Mucosa of rectum (tissue), 2 donors: ENCODE measurements around the gene ZNF558.
A peak's percentile ranks its signal among the peaks of the same experiment; 100 is the strongest.

ENCODE experiments used
- H3K27ac ChIP-seq, 2 donors: one replicate each; pipeline ENCODE4 v1.7.0; 2013; ENCODE audit warnings: inconsistent platforms in 2 of 2, low read depth in 2 of 2, low read length in 2 of 2
- H3K27me3 ChIP-seq, 2 donors: one replicate each; pipeline ENCODE4 v1.7.0; 2013; ENCODE audit warnings: low read length in 2 of 2; ENCODE audit not compliant: control insufficient read depth in 2 of 2, insufficient read depth in 2 of 2
- H3K36me3 ChIP-seq, 2 donors: one replicate each; pipeline ENCODE4 v1.7.0; 2013; ENCODE audit warnings: low read length in 2 of 2; ENCODE audit not compliant: control insufficient read depth in 2 of 2, insufficient read depth in 2 of 2
- H3K4me1 ChIP-seq, 2 donors: one replicate each; pipeline ENCODE4 v1.7.0; 2013; ENCODE audit warnings: low read length in 2 of 2, mild to moderate bottlenecking in 1 of 2; ENCODE audit not compliant: control insufficient read depth in 2 of 2, insufficient read depth in 2 of 2
- H3K4me3 ChIP-seq, 2 donors: one replicate each; pipeline ENCODE4 v1.7.0; 2013; ENCODE audit warnings: low read length in 2 of 2
- H3K9ac ChIP-seq, 2 donors: one replicate each; pipeline ENCODE4 v1.7.0; 2013; ENCODE audit warnings: low read length in 2 of 2, low read depth in 1 of 2, mild to moderate bottlenecking in 1 of 2
- H3K9me3 ChIP-seq, 2 donors: one replicate each; pipeline ENCODE4 v1.7.0; 2013; ENCODE audit warnings: low read length in 2 of 2; ENCODE audit not compliant: control insufficient read depth in 2 of 2
- donor health status: healthy.
- donor health status: Normal muscosa, but diverticular disease.

Gene ZNF558

GRCh38 chr19:8832132-8833021 is at the start of gene ZNF558, which contains the start of gene MBD3L1:
TSS of gene ZNF558 (minus strand) at chr19:8832304. CDS start at chr19:8822659, 9,645 bp downstream.
TSS of gene MBD3L1 (plus strand) at chr19:8832377. CDS start at chr19:8842679, 10,302 bp downstream.
- Histone ChIP-seq H3K4me3 (peak within 1 kb of the TSS; percentile 87 to 92), H3K36me3 (peaks cover 0 to 4% of the 10 kb centered on the region in 2 donors), H3K4me1 (peaks cover 2 to 7% of the 10 kb centered on the region in 2 donors), H3K27ac (peak within 1 kb of the TSS; percentile 97 to 98), H3K27me3 (no peaks in the 10 kb centered on the region), H3K9ac (peak within 1 kb of the TSS; percentile 85 to 97), H3K9me3 (no peaks in the 10 kb centered on the region)

- Histone ChIP-seq H3K9ac (no peak overlapping the region), H3K36me3 (no peaks in the 10 kb centered on the region), H3K4me3 (no peak overlapping the region), H3K9me3 (no peaks in the 10 kb centered on the region), H3K27ac (no peak overlapping the region), H3K4me1 (no peaks in the 10 kb centered on the region), H3K27me3 (no peaks in the 10 kb centered on the region)
Measured at GRCh38 chr19:8881512-8881911, 49.4 kb upstream of the ZNF558 start.

DNA sequence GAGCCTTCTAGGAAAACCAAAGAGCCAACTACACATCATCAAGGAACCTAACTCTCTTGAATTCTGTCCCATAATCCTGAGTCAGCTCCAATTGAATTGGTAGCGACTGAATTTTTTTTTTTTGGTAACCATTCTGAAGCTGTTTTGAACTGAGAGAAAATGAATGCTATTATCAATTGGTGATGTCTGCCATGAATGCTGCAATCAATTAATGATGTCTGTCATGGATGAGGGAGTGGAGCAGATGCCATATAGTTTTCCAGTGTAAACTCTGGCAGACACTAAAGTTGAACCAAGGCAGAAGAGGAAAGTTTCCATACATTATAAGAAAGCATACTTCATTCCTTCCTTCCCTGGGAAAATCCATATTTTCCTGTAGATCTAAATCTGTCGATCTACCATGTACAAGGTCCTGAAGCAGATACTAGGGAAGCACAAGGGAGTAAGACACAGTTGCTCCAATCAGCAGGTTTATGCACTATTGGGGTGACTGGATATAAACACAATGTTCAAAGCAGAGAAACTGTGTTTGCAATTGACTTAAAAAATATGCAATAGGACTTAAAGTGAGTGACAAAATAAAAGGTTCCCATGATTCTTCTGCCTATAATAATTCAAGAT is 48.9 kb upstream of the ZNF558 start:
- Histone ChIP-seq H3K36me3 (no peaks in the 10 kb centered on the region), H3K4me3 (no peak overlapping the region), H3K4me1 (no peaks in the 10 kb centered on the region), H3K27ac (no peak overlapping the region), H3K9me3 (no peaks in the 10 kb centered on the region), H3K27me3 (no peaks in the 10 kb centered on the region), H3K9ac (no peak overlapping the region)

- no peaks in the 10 kb centered on the region for H3K27me3 ChIP-seq
- no peaks in the 10 kb centered on the region for H3K36me3 ChIP-seq
- H3K4me3 ChIP-seq: no peak overlapping the region
- H3K9me3 ChIP-seq: no peaks in the 10 kb centered on the region
- H3K27ac ChIP-seq: no peak overlapping the region
- H3K9ac ChIP-seq: no peak overlapping the region
- no peaks in the 10 kb centered on the region for H3K4me1 ChIP-seq
Measured at GRCh38 chr19:8877854-8878705, 46.0 kb upstream of the ZNF558 start.

DNA sequence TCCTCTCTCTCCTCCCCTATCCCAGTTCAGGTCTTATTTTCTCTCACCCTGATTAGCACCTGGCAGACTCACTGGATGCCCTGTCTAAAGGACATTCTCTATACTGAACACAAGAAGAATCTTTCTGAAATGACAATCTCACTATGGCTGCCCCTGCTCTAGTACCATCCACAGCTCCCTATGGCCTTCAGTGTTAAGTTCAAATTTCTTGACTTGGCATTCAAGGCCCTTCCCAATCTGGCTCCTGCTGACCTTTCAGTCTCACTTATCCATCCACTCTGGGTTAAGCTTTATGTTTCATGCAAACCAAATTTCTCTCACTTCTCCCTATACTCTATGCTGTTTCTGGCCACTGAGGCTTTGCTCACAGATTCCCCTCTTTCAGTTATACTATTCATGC is 34.2 kb upstream of the ZNF558 start:
- Histone ChIP-seq H3K27ac (no peak overlapping the region), H3K4me1 (no peaks in the 10 kb centered on the region), H3K9ac (no peak overlapping the region), H3K4me3 (no peak overlapping the region), H3K36me3 (no peaks in the 10 kb centered on the region), H3K9me3 (no peaks in the 10 kb centered on the region), H3K27me3 (no peaks in the 10 kb centered on the region)

DNA sequence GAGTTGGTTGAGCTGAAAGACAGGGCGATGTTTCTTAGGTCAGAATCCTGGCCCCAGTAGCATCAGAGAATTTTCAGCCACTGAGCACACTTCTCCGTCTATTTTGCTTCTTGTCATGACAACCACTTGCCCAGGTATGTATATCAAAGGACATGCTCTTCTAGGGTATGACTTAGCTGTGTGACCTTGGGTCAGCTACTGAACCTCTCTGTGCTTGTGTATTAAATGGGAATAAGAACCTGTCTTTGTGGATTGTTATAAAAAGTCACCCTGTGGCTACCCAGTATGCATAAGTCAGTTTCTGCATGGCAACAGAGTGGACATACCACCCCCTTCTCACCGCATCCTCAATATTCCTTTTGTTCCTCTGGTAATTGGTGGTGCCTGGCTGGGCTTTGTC is 26.2 kb upstream of the ZNF558 start:
- Histone ChIP-seq H3K9me3 (no peaks in the 10 kb centered on the region), H3K27ac (no peak overlapping the region), H3K9ac (no peak overlapping the region), H3K36me3 (no peaks in the 10 kb centered on the region), H3K27me3 (no peaks in the 10 kb centered on the region), H3K4me1 (no peaks in the 10 kb centered on the region), H3K4me3 (no peak overlapping the region)

GRCh38 chr19:8850488-8850887 is 18.4 kb upstream of the ZNF558 start:
- no peak overlapping the region for H3K4me3 ChIP-seq

GRCh38 chr19:8849232-8849631 is 17.1 kb upstream of the ZNF558 start:
- H3K4me1 ChIP-seq: no peaks in the 10 kb centered on the region
- H3K27ac ChIP-seq: no peak overlapping the region
- H3K4me3 ChIP-seq: no peak overlapping the region
- no peaks in the 10 kb centered on the region for H3K9me3 ChIP-seq
- H3K27me3 ChIP-seq: no peaks in the 10 kb centered on the region
- H3K9ac ChIP-seq: no peak overlapping the region
- H3K36me3 ChIP-seq: no peaks in the 10 kb centered on the region

More at GRCh38 chr19:8850488-8850887, 18.4 kb upstream of the ZNF558 start:
- no peaks in the 10 kb centered on the region for H3K27me3 ChIP-seq
- H3K27ac ChIP-seq: no peak overlapping the region
- H3K9ac ChIP-seq: no peak overlapping the region
- H3K9me3 ChIP-seq: no peaks in the 10 kb centered on the region
- no peaks in the 10 kb centered on the region for H3K4me1 ChIP-seq
- H3K36me3 ChIP-seq: no peaks in the 10 kb centered on the region

GRCh38 chr19:8846819-8847218 is 14.7 kb upstream of the ZNF558 start:
- no peaks in the 10 kb centered on the region for H3K36me3 ChIP-seq
- no peak overlapping the region for H3K9ac ChIP-seq
- no peaks in the 10 kb centered on the region for H3K27me3 ChIP-seq
- no peak overlapping the region for H3K4me3 ChIP-seq
- no peaks in the 10 kb centered on the region for H3K4me1 ChIP-seq
- no peaks in the 10 kb centered on the region for H3K9me3 ChIP-seq
- no peak overlapping the region for H3K27ac ChIP-seq
